HG03103 (cell line): ENCODE measurements around the gene GIGYF2.

Source experiments
- ATAC-seq: cut with Tn5 transposase; IDR thresholded peaks from one replicate; pipeline ENCODE4 v1.9.1; 2021; ENCODE audit warnings: low read depth; ENCODE audit not compliant: unreplicated experiment

GIGYF2 gene

GRCh38 chr2:232908695-232909094 is 211.6 kb downstream of the GIGYF2 start:
- no peak for ATAC-seq
